Stimulated activated CD4-positive, alpha-beta T cell treated with anti-CD3 and anti-CD28 coated beads, Interleukin-4, amount 100 ng/mL, for 1 hour (primary cell): ENCODE data around the gene HYAL3.
A peak's percentile ranks its signal among the peaks of the same experiment; 100 is the strongest.

Experiments
- DNase-seq: peaks from one replicate; pipeline ENCODE4 v3.0.0-alpha.2; 2020

HYAL3 gene

DNA sequence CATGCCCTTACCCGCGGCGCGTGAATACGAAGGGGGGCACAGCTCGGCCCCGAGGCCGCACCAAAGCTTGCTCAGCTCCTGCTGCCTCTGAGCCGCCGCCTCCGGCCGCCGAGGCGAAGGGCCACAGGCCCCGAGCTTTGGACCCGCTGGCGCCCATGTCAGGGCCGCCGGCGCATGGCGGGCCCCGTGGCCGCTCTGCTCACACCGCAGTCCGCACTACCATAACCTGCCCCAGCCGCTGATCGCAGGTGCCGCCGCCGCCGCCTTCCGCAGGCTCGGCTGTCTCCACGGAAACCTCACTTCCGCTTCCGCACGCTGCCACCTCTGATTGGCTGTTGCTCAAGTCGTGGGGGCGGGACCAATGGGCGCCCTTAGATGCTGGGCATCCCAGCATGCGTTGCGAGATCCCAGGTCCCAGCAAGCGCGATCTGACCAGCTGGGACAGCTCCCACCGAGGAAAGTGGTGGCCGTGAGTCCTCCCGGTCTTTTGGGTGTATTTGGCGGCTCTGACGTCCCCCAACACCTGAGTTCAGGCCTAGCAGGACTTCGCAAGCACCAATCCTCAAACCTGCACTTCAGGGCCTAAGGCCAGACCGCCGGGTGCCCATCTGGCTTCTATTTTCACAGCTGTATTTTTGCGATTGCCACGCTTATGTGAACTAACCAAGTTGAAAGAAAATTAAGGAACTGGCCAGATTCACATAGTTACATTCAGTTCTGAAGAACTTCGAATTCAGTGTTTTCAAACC is 28.9 kb upstream of the HYAL3 start, which contains the start of gene TUSC2:
TSS of gene TUSC2 (minus strand) at position 281 of the 749 bp plus-strand sequence. CDS start at position 157, 124 bp downstream.
- DNase-seq = peak; percentile 95

DNA sequence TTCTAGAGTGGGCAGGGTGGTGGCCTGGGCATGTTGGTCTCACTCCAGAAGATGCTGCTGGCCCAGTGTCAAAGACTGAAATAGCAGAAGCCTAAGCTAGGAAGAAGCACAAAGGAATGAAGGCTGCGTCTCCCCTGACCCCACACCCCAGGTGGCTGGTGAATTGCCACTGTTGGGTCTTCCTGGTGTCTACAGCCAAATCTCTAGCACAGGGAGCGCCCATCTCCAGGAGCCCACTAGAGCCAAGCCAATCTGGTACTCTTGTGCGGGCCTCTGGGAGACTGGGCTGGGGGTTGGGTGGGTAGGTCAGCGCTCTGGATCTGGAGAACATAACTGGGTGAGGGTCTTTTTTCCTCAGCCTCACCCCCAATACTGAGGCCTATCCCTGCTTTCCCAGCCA is 27.9 kb upstream of the HYAL3 start:
- DNase-seq = no peak

DNA sequence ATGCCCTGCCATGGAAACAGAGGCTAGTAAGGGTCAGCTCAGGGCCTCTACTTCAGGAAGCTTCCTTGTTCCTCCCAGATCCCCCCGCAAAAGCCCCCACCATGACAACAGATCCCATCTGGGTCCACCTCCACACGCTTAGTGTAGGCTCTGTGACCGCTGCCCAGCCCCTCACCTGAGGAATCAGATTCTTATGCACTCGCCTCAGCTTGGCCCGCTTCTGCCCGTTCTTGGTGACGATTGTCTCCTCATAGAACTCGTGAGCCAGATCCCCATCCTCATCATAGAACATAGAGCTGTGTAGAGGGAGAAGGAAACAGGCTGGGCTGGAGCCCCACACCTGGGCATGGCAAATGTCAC is 27.0 kb upstream of the HYAL3 start:
- DNase-seq = no peak

DNA sequence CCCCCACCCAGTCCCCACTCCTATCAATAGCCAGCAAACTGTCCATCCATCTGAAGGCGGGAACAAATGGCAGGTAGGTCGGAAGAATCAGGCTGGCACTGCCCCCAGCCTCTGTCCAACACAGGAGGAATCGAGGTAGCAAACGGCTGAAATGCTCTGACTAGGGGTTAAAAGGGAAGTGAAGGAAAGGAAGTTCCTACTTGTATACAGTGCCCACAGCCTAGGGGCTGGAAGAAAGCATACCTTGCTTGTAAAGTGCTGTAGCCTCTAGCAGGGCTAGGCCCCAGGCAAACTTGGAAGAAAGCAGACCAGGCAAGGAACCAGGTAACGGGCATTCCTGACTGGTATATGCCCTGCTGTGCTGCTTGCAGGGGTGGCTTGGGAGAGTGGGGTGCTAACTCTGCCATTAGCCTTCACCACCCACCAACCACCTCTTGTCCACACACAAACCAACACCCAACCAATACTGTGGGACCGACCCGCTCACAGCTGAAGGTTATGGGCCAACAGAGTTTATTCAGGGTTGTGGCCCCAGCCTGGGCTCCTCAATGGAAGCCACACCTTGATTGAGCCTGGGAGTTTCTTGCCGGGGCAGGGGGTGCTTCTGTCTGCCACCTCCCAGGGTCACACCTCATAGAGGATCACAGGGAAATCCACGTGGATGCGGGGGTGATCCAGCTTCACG is 26.4 kb upstream of the HYAL3 start:
- no peak for DNase-seq

DNA sequence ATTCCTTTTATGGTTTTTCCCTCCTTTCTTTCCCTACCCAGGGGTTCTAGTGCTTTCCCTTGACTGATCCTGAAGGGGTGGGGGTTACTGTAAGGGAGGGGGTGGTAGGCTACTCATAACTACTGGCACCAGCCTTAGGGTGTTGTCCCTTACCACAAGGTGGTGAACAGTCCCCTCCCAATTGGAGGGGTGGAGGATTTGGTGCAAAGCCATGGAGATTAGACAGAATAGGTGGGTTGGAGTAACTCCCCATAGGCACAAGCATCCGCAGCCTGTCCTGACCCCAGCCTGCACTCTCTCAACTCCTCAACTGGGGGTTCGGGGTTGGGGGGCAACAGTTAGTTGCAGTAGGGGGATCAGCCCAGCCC is 25.9 kb upstream of the HYAL3 start:
- no peak for DNase-seq

DNA sequence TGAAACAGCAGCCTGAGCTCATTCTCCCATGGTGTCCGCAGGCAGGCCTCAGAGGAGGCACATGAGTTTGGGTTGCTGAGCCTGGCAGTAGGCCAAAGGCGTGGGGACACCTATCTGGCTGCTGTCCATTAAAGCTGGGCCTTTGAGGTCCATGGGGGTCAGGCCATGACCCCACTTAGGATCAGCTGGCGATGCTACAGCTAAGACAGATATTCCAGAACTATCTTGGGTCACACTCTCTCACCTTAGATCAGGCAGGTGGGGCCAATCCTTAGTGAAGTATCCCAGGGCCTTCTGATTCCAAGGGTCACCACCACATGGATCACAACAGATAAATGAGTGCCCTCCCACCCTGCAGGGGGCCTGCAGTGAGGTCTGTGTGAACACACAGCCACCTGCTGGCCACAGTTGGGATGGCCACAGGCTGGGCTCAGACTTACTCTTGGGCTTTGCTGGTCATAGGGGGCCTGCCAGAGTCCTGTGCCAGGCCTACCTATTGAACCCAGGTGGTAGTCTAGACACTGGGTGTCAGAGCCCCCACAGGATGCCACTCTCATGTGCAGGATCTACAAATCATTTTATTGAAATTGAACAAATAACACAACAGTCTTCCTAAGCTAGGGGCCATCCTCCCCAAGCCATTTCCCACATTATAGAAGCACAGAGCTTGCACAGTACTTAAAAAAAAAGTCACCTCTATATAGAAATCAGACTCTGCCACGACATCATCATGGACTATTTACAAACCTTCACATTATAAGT is 25.3 kb upstream of the HYAL3 start:
- peak; percentile 70 for DNase-seq

DNA sequence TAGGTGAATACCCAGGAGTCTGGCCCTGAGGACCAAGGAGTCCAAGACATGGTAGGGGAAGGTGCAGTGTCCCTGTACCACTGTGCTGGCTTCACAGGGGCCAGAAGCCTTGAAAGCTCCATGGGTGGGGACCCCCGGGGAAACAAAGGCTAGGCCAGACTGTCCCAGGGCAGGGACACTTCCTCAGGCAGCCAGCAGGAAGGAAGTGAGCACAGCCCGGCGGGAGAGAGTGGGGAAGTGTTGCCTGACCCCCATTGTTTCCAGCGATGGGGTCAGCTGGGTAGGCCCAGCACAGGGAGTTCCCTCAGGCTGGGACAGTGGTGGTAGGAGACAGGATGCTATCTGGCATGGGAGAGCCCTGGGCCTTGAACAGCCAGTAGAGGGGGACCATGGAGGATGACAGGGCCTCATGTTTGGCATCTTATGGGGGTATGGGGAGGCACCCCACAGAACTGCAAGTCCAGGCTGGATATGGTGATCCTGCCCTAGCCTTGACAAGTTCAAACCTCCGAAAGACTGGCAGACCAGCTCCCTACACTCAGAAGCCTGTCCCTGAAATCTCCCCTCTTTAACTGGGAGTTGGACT is 24.5 kb upstream of the HYAL3 start:
- no peak for DNase-seq

DNA sequence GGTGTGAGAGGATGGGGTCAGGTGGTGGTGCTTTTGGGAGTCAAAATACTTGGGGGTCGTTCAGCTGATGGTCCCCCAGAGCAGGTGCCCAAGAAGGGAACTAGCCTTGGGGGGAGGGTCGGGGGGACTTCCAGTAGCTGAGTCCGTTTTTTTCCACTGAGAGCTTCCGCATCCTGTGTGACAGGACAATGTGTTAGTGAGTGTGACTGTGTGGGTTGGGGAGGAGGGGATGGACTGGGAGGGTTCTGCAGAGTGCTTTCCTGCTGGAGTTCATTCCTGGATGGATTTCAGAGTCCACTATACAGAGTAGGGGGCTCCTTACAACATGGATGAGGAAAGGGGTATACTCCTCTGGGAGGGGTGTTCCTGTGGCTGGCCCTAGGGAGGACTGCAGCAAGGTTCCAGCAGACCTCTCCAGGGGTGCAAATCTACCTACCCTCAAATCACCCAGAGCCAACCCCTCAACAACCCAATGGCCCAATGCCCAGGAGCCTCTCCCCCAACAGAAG is 23.9 kb upstream of the HYAL3 start:
- no peak for DNase-seq

DNA sequence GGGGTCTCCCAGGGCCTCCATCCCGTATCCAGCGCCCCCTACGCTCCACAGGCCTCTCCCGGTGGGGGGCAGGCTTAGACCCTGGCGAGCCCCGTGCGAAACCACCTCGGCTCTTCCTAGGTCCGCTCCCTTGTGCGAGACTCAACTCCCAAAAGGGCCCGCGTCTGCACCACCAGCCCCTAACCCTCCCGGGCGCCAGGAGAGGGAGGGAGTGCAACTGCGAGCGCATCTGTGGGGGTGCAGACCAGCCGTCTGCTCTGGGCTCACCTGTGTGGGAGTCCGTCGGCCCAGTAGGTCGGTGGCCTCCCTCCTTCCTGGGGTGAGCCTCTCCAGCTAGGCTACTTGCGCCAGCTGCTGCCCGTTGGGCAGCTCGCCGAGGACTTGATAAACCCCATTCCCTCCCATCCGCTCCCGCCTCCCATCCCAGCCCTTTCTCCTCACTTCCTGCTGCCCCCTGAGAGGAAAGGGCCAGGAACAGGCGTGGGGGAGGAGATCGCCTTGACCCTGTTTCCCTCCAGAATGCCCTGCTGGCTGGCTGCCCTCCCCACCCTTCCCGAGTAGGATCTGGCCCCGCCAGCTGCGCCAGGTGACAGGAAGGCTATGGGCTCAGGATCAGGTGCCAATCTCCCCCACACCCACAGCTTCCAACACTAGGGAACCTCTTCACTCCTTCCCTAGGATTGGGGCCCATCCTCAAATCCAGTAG is 23.3 kb upstream of the HYAL3 start, which contains the start of gene HYAL2:
TSS of gene HYAL2 (minus strand) at position 360 of the 706 bp plus-strand sequence. CDS start 2,256 bp downstream, outside the sequence.
- no peak for DNase-seq

DNA sequence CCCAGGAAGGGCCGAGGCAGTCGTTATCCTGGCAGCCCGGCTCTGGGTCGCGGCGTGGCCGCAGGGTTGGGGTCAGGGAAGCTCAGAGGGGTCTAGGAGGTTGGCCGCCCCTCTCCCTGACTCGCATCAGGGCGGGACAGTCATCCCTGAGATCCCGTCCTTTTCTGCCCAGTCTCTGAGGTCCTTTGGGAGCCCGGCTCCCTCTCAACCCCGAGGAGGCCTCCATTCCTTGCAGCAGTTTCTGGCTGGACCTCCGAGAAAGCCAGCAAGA is 22.8 kb upstream of the HYAL3 start:
- DNase-seq = no peak

DNA sequence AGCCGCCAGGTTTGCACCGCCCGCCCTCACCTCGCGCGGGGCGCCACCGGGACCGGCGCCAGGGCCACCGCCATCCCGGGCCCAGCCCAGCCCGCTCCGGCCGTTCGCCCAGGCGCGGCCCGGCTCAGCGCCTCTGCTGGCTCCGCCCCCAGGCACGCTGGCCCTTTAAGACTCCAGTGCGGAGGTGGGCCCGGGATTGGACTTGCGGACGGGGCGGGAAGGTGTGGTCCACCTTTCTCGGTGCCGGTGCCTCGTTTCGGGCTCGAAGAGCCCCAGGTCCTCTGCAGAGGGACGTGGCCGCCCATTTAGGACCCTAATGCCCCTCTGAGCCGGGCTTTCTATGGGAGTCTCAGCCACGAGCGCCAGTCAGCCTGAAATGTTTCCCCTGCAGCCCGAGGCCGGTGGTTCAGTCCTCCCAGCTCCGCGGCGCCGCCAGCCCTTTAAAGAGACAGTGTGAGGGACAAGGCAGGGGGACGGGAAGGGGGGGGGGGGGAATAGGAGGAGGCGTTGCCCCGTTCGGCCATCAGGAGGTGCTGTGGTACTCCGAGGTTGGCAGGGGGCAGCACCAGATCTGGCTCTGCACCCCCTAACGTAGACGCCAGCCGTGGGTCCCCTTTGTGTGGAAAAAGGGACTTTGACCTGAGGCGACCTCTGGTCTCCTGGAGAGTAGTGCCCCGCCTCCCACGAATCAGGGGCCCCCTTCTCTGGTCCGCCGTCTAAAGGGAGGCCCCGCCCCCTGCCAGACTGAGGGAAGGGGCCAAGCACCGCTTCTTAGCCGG is 22.3 kb upstream of the HYAL3 start:
- DNase-seq = peak; percentile 81

DNA sequence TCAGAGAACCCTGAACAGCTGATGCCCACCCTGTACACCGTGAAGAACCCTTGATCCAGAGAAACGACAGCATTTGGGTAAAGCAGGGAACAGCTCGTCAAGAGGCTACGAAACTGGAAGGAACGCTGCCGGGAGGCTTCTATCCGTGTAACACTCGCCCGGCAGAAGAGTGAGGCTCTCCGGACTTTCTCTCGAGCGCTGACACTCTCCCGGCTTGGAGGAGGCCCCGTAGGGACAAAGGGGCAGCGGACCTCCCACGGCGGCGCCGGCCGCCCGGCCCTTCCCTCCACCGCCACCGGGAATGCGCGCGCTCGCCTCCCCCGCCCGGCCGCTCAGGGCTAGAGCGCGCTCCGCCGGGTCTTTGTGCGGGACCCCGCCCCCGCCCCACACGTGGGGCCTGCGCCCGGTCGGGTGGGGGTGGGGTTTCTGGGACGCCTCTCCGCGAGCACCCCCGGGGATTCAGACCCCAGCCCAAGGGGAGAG is 21.7 kb upstream of the HYAL3 start:
- DNase-seq = peak; percentile 67

DNA sequence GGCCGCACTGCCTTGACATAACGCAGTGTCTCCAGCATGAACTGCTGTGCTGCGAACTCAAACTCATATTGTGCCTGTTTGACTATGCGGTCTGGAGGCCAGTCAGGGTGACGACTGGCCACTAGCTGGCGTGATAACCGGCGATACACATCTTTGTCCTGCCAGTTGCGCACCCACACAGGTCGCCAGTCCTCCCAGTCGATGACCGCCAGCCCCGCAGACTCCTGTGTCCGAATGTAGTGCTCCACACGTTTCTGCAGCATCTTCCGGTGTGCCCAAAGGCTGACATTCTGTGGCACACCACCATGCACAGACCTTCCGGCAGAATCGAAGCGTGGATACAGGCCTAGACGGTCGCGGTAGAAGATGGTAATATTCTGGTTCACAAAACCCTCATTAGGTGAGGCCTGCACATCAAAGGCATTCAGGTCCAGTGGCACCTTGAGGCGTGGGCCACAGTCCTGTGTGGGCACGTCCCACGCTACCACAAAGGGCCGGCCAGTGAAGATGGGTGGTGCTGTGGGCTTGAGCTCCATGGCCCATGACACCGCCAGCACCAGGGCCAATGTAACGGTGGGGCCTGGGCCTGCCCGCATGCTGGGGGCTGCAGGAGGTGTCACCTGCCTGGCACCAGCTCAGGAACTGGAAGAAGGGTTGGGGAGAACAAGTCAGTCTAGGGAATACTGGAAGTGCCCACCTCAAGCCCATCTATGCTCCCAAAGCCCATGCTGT is 20.9 kb upstream of the HYAL3 start:
- no peak for DNase-seq

DNA sequence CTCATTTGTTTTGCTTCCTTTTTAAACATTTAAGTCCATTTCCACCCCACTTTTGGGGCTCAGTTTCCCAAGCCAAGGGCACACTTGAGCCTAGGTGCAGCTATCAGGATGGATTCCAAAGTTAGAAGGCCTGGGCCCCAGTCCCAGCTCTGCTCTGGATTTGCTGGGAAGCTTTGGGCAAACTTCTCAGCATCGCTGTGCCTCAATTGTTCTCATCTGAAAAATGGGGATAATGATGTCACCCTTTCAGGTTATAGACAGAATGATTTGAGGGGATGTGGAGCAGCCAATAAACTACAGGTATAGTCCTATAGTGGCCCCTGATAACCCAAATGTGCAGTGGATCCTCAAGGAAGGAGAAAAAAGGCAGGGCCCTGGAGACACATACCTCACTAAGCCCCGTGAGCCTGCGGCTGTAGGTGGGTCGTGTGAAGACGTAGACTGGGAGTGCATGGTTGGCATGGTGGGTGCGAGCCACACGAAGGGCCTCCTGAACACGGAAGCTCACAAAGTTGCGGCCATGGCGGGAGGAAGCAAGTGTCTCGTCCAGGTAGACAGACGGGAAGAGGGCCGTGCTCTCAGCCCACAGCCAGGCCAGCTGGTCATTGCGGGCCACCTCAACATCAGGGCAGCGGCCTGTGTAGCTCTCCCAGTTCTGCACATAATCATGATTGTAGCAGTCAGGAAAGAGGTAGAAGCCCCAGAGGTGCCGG is 20.1 kb upstream of the HYAL3 start:
- no peak for DNase-seq

DNA sequence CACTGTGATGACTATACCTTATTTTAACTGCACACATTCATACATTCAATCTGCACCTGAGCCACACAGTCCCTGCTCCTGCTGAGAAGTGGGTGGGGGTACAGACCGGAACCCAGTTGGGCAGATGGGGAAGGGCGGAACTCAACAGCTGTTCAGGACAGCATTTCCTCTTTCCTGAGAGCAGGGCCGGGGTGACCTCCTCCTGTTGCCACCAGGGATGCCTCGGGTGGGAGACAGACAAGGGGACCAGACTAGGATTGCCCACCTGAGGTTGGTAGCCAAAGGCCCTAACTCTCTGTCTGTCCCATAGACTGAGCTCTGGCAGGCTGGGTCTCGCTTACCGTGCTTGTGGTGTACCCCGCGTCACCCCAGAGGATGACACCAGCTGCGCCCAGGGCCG is 19.4 kb upstream of the HYAL3 start:
- no peak for DNase-seq

DNA sequence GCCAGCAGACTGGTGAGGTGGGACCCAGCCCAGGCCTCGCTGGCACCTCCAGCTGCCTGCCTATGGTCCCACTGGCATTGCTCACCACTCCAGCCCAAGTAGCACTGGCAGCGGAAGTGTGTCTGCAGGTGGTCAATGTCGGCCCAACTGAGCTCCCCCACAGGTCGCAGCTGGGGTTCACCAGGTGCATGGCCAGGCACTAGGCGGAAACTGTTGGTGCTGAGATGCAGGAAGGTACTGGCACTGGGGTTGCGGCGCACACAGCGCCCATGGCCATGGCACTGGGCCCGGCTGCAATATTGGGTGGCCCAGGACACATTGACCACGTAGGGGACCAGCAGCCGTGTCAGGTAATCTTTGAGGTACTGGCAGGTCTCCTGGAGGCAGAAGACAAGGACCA is 19.0 kb upstream of the HYAL3 start:
- DNase-seq = no peak

DNA sequence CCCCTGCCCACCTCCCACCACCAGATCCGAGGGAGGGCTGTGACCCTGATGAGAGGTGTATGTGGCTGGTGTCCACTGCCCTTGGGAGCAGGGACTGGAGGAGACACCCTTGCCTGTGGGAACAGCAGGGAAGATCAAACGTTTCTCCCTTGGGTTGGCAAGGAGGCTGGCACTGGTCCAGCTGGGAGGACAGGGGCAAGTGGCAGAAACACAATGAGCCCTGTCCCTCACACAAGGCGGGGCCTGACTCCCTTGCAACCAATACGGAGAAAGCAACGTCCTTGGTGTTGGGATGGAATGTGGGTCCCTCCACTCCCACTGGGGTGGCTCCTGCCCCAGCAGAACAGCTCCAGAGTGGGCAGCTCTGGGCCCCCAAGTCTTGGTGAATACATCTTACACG is 18.1 kb upstream of the HYAL3 start:
- no peak for DNase-seq

DNA sequence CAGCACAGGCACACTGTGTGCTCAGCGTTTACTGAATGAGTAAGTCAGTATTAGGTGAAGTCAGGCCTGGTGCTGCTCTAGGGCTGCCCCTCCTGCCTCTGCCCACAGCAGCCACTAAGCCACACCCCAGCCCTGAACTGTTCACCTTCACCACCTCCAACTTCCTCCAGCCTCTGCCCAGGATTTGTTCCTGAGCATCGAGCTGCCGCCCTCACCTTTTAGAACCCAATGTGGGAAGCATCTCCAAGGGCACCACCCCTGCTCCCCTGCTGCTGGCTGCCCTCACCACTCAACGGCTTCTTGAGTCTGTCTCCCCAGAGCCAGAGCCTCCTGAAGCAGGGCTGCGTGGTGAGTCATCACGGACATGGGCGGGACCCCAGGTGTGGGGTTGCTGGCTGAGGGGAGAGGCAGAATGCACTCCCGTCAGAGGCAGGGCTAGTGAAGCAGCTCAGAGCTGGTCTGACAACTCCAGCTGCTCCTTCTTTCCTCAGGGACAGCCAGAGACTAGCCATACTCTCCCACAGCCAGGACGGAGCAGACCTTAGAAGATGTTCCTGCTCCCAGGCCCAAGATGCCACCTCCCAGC is 17.5 kb upstream of the HYAL3 start:
- DNase-seq = peak; percentile 60

DNA sequence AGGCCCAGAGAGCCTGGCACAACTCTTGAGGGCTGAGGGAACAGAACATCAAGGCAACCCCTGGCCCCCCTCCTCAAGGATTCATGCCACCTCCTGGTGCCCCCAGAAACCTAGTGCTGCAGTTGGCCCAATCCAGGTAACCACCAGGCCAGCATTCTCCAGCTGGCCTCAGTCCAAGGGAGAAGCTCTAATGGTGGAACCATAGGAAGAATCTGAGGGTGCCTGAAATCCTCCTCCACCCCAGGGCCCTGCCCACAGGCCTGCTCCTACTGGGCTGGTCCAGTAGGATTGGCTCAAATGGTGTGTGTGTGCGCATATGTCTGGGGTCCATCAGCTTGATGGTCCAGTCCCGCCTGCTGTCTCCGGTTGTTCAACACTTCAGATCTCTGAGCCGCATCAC is 15.6 kb upstream of the HYAL3 start:
- DNase-seq = no peak

DNA sequence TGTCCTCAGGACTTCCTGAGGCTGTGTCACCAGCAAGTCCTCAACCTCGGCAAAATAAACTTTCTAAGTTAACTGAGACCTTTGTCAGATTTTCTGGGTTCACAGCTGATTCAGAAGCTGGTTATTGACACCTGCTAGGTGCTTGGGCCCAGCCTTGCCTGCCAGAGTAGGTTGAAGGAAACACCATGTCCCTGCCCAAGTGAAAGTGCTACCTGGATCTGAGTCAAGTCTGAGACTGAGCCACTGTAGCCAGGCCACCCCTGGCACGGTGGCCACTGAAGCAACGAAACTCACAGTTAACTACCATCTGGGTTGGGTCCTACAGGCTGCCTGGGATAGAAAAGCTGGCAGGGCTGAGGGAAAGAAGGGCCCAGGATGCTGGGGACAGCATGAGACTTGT is 15.1 kb upstream of the HYAL3 start:
- DNase-seq = no peak
